Hindlimb muscle (tissue), 1 donor: Measurements from ENCODE around the gene RAD23A. TPM values are rescaled to one million over a fixed set of nuclear protein-coding genes. Genes with fewer than 3 reads are reported as not detected.

Source experiments
- polyA plus RNA-seq: library from polyadenylated mRNA; unstranded; fragments of 120-200 nt; gene quantifications from one replicate; pipeline ENCODE4 v1.2.1, GENCODE V29; 2013; ENCODE audit not compliant: insufficient read length

The RAD23A gene
- polyA plus RNA-seq, 1 donor = 156 TPM

Other genes starting within 250 kb of the RAD23A start
- 5.2 TPM for gene FBXW9, start 249.2 kb upstream of the RAD23A start, polyA plus RNA-seq
- gene TNPO2, start 221.9 kb upstream of the RAD23A start, polyA plus RNA-seq = 60.9 TPM
- 191 TPM for gene TRIR, start 211.2 kb upstream of the RAD23A start, polyA plus RNA-seq
- 41.1 TPM for gene GET3, start 208.4 kb upstream of the RAD23A start, polyA plus RNA-seq
- gene BEST2, start 194.1 kb upstream of the RAD23A start, polyA plus RNA-seq = 0.09 TPM
- 30.2 TPM for gene HOOK2, start 170.3 kb upstream of the RAD23A start, polyA plus RNA-seq
- 36.5 TPM for gene JUNB, start 154.4 kb upstream of the RAD23A start, polyA plus RNA-seq
- gene PRDX2, start 144.1 kb upstream of the RAD23A start, polyA plus RNA-seq = 169 TPM
- 2.2 TPM for gene THSD8, start 143.8 kb upstream of the RAD23A start, polyA plus RNA-seq
- 21.9 TPM for gene RNASEH2A, start 139.3 kb upstream of the RAD23A start, polyA plus RNA-seq
- gene RTBDN, start 111.3 kb upstream of the RAD23A start, polyA plus RNA-seq = not detected
- 0.27 TPM for gene MAST1, start 107.3 kb upstream of the RAD23A start, polyA plus RNA-seq
- 10.9 TPM for gene DNASE2, start 64.4 kb upstream of the RAD23A start, polyA plus RNA-seq
- 0.88 TPM for gene KLF1, start 58.7 kb upstream of the RAD23A start, polyA plus RNA-seq
- gene GCDH, start 54.7 kb upstream of the RAD23A start, polyA plus RNA-seq = 30.4 TPM
- gene SYCE2, start 26.6 kb upstream of the RAD23A start, polyA plus RNA-seq = 3.3 TPM
- gene FARSA, start 12.2 kb upstream of the RAD23A start, polyA plus RNA-seq = 43.3 TPM
- gene CALR, start 7.3 kb upstream of the RAD23A start, polyA plus RNA-seq = 361 TPM
- gene GADD45GIP1, start 11.4 kb downstream of the RAD23A start, polyA plus RNA-seq = 48.4 TPM
- gene DAND5, start 23.7 kb downstream of the RAD23A start, polyA plus RNA-seq = 0.18 TPM
- 112 TPM for gene NFIX, start 49.6 kb downstream of the RAD23A start, polyA plus RNA-seq
- 6.3 TPM for gene LYL1, start 157.0 kb downstream of the RAD23A start, polyA plus RNA-seq
- gene TRMT1, start 170.9 kb downstream of the RAD23A start, polyA plus RNA-seq = 25.6 TPM
- gene NACC1, start 172.4 kb downstream of the RAD23A start, polyA plus RNA-seq = 23.4 TPM
- 33.8 TPM for gene STX10, start 204.5 kb downstream of the RAD23A start, polyA plus RNA-seq
- 58.5 TPM for gene IER2, start 204.5 kb downstream of the RAD23A start, polyA plus RNA-seq